ENCODE results near the gene IPO7.

IPO7 gene

GRCh38 chr11:9460322-9461062 lies 76.0 kb downstream of the IPO7 start, which contains the start of gene ZNF143:
Gene ZNF143, plus strand, starts transcription at chr11:9461012. Its CDS starts 10,297 bp downstream, at chr11:9471309.
- FAIRE-seq: no peak
- no peak for TF ChIP-seq CTCF (IDR thresholded peaks at IDR 0.05; ENCODE audit: insufficient read depth, missing control alignments)

DNA sequence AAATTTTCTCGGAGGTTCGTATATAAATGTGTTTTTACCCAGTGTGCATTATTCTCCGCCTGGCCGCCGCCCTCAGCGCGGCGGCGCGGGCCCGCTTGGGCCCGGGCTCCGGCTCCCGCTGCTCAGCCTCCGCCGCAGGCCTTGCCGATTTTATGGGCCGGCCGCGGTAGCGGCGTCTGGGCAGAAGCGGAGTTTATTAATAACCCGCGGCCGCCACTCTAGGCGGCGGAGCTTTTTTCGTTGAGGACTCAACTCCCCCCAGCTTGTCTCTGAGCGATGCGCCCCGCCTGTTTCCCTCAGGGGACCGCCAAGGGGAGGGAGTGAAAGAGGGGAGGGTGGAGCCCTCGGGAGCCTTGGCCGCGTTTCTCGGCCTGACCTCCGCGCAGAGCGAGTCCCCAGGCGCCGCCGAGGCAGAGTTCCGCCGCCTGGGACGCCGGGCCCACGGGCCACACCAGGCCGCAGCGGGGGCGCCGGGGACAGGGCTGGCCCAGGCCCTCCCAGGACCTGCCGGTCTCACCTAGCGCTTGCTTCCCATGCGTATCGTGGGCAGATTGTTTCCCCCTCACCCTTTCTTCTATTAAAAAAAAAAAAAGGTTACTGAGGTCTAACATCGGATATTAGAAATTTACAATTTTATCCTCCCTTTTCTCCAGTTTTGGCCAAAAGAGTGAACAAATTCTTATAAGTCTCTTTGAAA lies 76.8 kb downstream of the IPO7 start:
- FAIRE-seq: no peak
- no peak for TF ChIP-seq CTCF (IDR thresholded peaks at IDR 0.05; ENCODE audit: insufficient read depth, missing control alignments)

More at GRCh38 chr11:9460322-9461062, 76.0 kb downstream of the IPO7 start, which contains the start of gene ZNF143:
- DNase-seq (ENCODE audit: insufficient read length, low spot score): peak; percentile 58

DNA sequence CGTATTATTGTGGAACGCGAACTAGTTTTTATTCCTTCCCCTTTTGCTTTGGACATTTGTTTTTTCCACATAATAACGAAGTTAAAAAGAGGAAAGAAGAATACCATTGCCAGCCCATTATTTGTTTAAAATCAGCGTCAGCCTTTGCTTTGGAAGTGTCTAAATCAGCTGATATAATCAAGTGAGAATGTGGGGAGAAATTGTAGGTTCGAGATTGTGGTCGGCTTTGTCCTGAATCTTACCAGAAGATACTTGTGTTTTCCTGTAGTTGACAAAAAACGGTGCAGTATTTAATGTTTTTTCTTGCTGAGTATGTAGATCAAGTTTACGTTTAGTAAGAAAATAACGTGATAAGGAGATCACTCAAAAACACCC lies 77.3 kb downstream of the IPO7 start:
- TF ChIP-seq CTCF (IDR thresholded peaks at IDR 0.05; ENCODE audit: insufficient read depth, missing control alignments): no peak
- FAIRE-seq (no peak), DNase-seq (ENCODE audit: insufficient read length, low spot score) (no peak)

More for the DNA sequence above, 76.8 kb downstream of the IPO7 start:
- DNase-seq (ENCODE audit: insufficient read length, low spot score): peak; percentile 68

DNA sequence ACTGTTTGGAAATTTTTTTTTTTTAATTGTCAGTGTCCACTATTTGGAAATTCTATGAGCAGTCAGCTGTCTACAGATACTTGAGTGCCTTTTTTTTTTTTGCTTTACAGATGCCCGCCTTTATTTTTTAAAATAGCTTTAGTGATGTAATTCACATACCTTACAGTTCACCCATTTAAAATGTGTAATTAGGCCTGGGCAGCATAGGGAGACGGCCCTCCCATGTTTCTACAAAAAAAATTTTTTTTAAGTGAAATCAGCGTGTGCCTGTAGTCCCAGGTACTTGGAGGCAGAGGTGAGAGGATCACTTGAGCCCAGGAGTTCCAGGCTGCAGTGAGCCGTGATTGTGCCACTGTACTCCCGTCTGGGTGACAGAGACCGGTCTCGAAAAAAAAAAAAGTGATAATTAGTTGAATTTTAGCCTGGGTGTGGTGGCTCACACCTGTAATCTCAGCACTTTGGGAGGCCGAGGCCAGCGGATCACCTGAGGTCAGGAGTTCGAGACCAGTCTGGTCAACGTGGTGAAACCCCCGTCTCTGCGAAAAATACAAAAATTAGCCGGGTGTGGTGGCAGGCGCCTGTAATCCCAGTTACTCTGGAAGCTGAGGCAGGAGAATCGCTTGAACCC lies 77.8 kb downstream of the IPO7 start:
- FAIRE-seq (no peak), DNase-seq (ENCODE audit: insufficient read length, low spot score) (no peak)
- TF ChIP-seq CTCF (IDR thresholded peaks at IDR 0.05; ENCODE audit: insufficient read depth, missing control alignments): no peak

DNA sequence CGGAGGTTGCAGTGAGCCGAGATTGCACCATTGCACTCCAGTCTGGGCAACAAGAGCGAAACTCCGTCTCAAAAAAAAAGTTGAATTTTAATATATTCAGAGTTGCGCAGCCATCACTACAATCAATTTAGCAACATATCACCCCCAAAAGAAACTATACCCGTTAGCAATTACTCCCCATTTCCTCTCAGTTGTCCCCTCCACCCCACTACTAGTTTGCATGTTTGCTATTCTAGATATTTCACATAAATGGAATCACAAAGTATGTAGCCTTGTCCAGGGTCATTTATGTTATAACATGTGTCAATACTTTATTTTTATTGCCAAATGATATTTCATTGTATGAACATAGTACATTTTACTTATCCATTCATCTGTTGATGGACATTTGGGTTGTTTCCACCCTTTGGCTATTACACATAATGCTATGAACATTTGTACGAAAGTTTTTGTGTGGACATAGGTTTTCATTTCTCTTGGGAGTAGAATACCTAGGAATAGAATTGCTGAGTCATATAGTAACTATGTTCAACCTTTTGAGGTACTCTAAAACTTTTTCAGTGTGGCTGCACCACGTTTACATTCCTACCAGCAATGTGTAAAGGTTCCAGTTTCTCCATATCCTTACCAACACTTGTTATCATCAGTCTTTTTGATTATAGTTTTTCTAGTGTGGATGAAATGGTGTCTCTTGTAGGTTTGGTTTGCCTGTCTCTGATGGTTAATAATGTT lies 78.5 kb downstream of the IPO7 start:
- DNase-seq (ENCODE audit: insufficient read length, low spot score): no peak
- no peak for TF ChIP-seq CTCF (IDR thresholded peaks at IDR 0.05; ENCODE audit: insufficient read depth, missing control alignments)
- no peak for FAIRE-seq

DNA sequence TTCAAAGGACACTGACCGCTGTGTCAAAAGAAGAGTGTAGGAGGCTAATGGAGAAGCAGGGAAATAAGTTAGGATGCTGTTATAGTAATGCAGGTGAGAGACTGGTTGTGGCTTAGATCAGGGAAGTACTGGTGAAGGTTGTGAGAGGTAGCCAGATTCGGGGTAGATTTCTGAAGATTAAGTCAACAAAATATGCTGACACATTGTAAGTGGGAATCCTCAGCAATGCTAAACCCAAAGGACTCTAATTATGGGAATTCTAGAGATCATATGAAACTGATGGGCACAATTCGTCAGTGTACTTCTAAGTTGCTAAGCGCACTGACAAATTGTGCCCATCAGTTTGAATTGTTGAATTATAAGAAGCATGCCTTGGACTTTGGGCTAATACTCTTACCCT lies 86.3 kb downstream of the IPO7 start:
- DNase-seq (ENCODE audit: insufficient read length, low spot score): no peak
- FAIRE-seq: no peak
- TF ChIP-seq CTCF (IDR thresholded peaks at IDR 0.05; ENCODE audit: insufficient read depth, missing control alignments): no peak

Data from D721Med (cell line).